A549 (cell line): ENCODE data around the gene VENTX. TPM values are rescaled to one million over a fixed set of nuclear protein-coding genes. Genes with fewer than 3 reads are reported as not detected.

Experiments used
- ATOH8 ChIP-seq: fragments of 250-450 bp; sonication (Bioruptor Pico); IDR thresholded peaks from 2 replicates; pipeline ENCODE4 v1.5.0; 2020; ENCODE audit warnings: low read depth, mild to moderate bottlenecking, moderate library complexity
- BHLHE40 ChIP-seq: IDR thresholded peaks from 2 replicates; pipeline ENCODE4 v1.6.1; 2012; ENCODE audit warnings: low read depth, low read length, inconsistent platforms
- CBX8 ChIP-seq: fragments of 200-600 bp; sonication (generic); IDR thresholded peaks from 2 replicates; pipeline ENCODE4 v1.6.1; 2016
- CEBPB ChIP-seq, 2 experiments: fragments of >200 bp in 1 of 2; sonication (Bioruptor Twin) in 1 of 2; formaldehyde crosslinking in 1 of 2; IDR thresholded peaks; 2 replicates each; pipeline ENCODE4 v1.6.1; 2012 to 2016
- CHD4 ChIP-seq: fragments of 200-600 bp; sonication (generic); IDR thresholded peaks from 2 replicates; pipeline ENCODE4 v1.6.1; 2016; ENCODE audit warnings: antibody characterized with exemption, mild to moderate bottlenecking, borderline replicate concordance
- EHMT2 ChIP-seq: fragments of 200-600 bp; sonication (generic); IDR thresholded peaks from 2 replicates; pipeline ENCODE4 v1.6.1; 2016; ENCODE audit warnings: antibody characterized with exemption, low read depth, mild to moderate bottlenecking, moderate library complexity
- ESRRA ChIP-seq: fragments of 150-350 bp; IDR thresholded peaks from 2 replicates; pipeline ENCODE4 v1.6.1; 2014; ENCODE audit warnings: mild to moderate bottlenecking, low read length, borderline replicate concordance
- FOSL2 ChIP-seq, 2 experiments: fragments of 450-650 bp in 1 of 2; fragments of >200 bp in 1 of 2; sonication (Bioruptor Twin) in 1 of 2; formaldehyde crosslinking; IDR thresholded peaks; 2 replicates each; pipeline versions ENCODE4 v1.5.0 to v1.6.1; 2016 to 2020; ENCODE audit warnings: mild to moderate bottlenecking in 1 of 2, moderate library complexity in 1 of 2
- FOXS1 ChIP-seq: fragments of 250-450 bp; sonication (Bioruptor Pico); IDR thresholded peaks from 2 replicates; pipeline ENCODE4 v1.5.0; 2020; ENCODE audit warnings: mild to moderate bottlenecking, moderate library complexity
- GATA3 ChIP-seq: IDR thresholded peaks from 2 replicates; pipeline ENCODE4 v1.6.1; 2012; ENCODE audit warnings: borderline replicate concordance
- HDAC2 ChIP-seq: fragments of 200-600 bp; sonication (generic); IDR thresholded peaks from 2 replicates; pipeline ENCODE4 v1.6.1; 2016
- HES2 ChIP-seq: fragments of >200 bp; sonication (Bioruptor Twin); formaldehyde crosslinking; IDR thresholded peaks from 2 replicates; pipeline ENCODE4 v1.6.1; 2016
- HOXB13 ChIP-seq: fragments of 250-450 bp; sonication (Bioruptor Pico); IDR thresholded peaks from 2 replicates; pipeline ENCODE4 v1.5.0; 2020; ENCODE audit warnings: low read depth, mild to moderate bottlenecking, moderate library complexity
- JUNB ChIP-seq: fragments of >200 bp; sonication (Bioruptor Twin); formaldehyde crosslinking; IDR thresholded peaks from 2 replicates; pipeline ENCODE4 v1.6.1; 2016
- KDM1A ChIP-seq: fragments of 200-600 bp; sonication (generic); IDR thresholded peaks from 2 replicates; pipeline ENCODE4 v1.6.1; 2016; ENCODE audit warnings: low read depth, mild to moderate bottlenecking
- KDM5A ChIP-seq: fragments of 200-600 bp; sonication (generic); IDR thresholded peaks from 2 replicates; pipeline ENCODE4 v1.6.1; 2016; ENCODE audit warnings: antibody characterized with exemption, mild to moderate bottlenecking
- MAFK ChIP-seq: fragments of 450-650 bp; IDR thresholded peaks from 2 replicates; pipeline ENCODE4 v1.6.1; 2014; ENCODE audit not compliant: partially characterized antibody
- MYC ChIP-seq: IDR thresholded peaks from 2 replicates; pipeline ENCODE4 v1.6.1; 2012; ENCODE audit warnings: mild to moderate bottlenecking, inconsistent platforms, low read length, improper control_type of control experiment, borderline replicate concordance
- PBX3 ChIP-seq: IDR thresholded peaks from 2 replicates; pipeline ENCODE4 v1.6.1; 2012
- POLR2A ChIP-seq: IDR thresholded peaks from 2 replicates; pipeline ENCODE4 v1.6.1; 2012; ENCODE audit warnings: mild to moderate bottlenecking, low read length
- POLR2AphosphoS2 ChIP-seq: conservative IDR thresholded peaks from 2 replicates; pipeline ENCODE4 v1.6.1; 2012; ENCODE audit warnings: low read length, improper control_type of control experiment, inconsistent platforms
- RARB ChIP-seq: fragments of 250-450 bp; sonication (Bioruptor Pico); IDR thresholded peaks from 2 replicates; pipeline ENCODE4 v1.8.0; 2021; ENCODE audit warnings: mild to moderate bottlenecking, moderate library complexity
- RCOR1 ChIP-seq: fragments of 150-350 bp; IDR thresholded peaks from 2 replicates; pipeline ENCODE4 v1.6.1; 2014; ENCODE audit warnings: antibody characterized with exemption, low read length, low read depth
- SREBF2 ChIP-seq: fragments of 450-650 bp; IDR thresholded peaks from 2 replicates; pipeline ENCODE4 v1.6.1; 2014; ENCODE audit warnings: mild to moderate bottlenecking, moderate library complexity
- TFCP2L1 ChIP-seq: fragments of 250-450 bp; sonication (Bioruptor Pico); IDR thresholded peaks from 2 replicates; pipeline ENCODE4 v1.5.0; 2021; ENCODE audit warnings: mild to moderate bottlenecking
- TP53 ChIP-seq: fragments of 250-450 bp; sonication (Bioruptor Pico); IDR thresholded peaks from 2 replicates; pipeline ENCODE4 v1.5.0; 2021; ENCODE audit warnings: mild to moderate bottlenecking, moderate library complexity
- ZNF302 ChIP-seq: fragments of 250-450 bp; sonication (Bioruptor Pico); IDR thresholded peaks from 2 replicates; pipeline ENCODE4 v1.9.0; 2021; ENCODE audit warnings: inconsistent platforms, mild to moderate bottlenecking, moderate library complexity
- polyA plus RNA-seq, 4 experiments: library from polyadenylated mRNA; depleted of rRNA in 3 of 4; stranded (reverse); fragments of >200 nt; fragmentation: RNase III in 1 of 4; extraction: RNeasy Plus Mini Kit Qiagen cat#74134 plus additional on column Dnase treatment in 1 of 4; gene quantifications; 2 replicates in 3 of 4; 3 replicates in 1 of 4; pipeline ENCODE4 v1.2.3, GENCODE V29; 2011 to 2017
- TF ChIP-seq, protein P1 (sequence below): IDR thresholded peaks from 2 replicates; pipeline ENCODE4 v1.6.1; 2012; ENCODE audit warnings: low read depth, borderline replicate concordance
- TF ChIP-seq, protein P2 (sequence below): fragments of >200 bp; sonication (Bioruptor Twin); formaldehyde crosslinking; IDR thresholded peaks from 3 replicates; pipeline ENCODE4 v1.5.1; 2016
- TF ChIP-seq, protein P3 (sequence below): fragments of >200 bp; sonication (Bioruptor Twin); formaldehyde crosslinking; IDR thresholded peaks from 3 replicates; pipeline ENCODE4 v1.6.1; 2016
- TF ChIP-seq, protein P4 (sequence below): fragments of 250-450 bp; sonication (Bioruptor Pico); IDR thresholded peaks from 2 replicates; pipeline ENCODE4 v1.5.0; 2021; ENCODE audit warnings: mild to moderate bottlenecking, moderate library complexity, borderline replicate concordance
- TF ChIP-seq, protein P5 (sequence below): fragments of 450-650 bp; IDR thresholded peaks from 2 replicates; pipeline ENCODE4 v1.6.1; 2014; ENCODE audit warnings: antibody characterized with exemption

Gene VENTX
- polyA plus RNA-seq, 2 of the 4 experiments (the other 2 are of a cell fraction) = not detected

- 0 out of 2 replicates have a peak, but pooled peaks have one; percentile 11 for TF ChIP-seq ATOH8 (CRISPR knock-in tag)
- TF ChIP-seq CHD4 = no peak
- TF ChIP-seq RCOR1 = no peak
- no peak for TF ChIP-seq TFCP2L1
- no peak for TF ChIP-seq SREBF2
- TF ChIP-seq BHLHE40 = no peak
- TF ChIP-seq, protein P1, sequence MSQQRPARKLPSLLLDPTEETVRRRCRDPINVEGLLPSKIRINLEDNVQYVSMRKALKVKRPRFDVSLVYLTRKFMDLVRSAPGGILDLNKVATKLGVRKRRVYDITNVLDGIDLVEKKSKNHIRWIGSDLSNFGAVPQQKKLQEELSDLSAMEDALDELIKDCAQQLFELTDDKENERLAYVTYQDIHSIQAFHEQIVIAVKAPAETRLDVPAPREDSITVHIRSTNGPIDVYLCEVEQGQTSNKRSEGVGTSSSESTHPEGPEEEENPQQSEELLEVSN = peak; percentile 74
- TF ChIP-seq MYC = peak; percentile 64; the same call in 1 of the 2 replicates
- peak; percentile 21; the same call in 1 of the 2 replicates for TF ChIP-seq GATA3
- TF ChIP-seq RARB (CRISPR knock-in tag) = no peak
- TF ChIP-seq KDM5A = no peak
- no peak for TF ChIP-seq POLR2AphosphoS2
- no peak for TF ChIP-seq ESRRA
- TF ChIP-seq MAFK = no peak
- TF ChIP-seq FOXS1 (CRISPR knock-in tag) = no peak
- TF ChIP-seq, protein P2, sequence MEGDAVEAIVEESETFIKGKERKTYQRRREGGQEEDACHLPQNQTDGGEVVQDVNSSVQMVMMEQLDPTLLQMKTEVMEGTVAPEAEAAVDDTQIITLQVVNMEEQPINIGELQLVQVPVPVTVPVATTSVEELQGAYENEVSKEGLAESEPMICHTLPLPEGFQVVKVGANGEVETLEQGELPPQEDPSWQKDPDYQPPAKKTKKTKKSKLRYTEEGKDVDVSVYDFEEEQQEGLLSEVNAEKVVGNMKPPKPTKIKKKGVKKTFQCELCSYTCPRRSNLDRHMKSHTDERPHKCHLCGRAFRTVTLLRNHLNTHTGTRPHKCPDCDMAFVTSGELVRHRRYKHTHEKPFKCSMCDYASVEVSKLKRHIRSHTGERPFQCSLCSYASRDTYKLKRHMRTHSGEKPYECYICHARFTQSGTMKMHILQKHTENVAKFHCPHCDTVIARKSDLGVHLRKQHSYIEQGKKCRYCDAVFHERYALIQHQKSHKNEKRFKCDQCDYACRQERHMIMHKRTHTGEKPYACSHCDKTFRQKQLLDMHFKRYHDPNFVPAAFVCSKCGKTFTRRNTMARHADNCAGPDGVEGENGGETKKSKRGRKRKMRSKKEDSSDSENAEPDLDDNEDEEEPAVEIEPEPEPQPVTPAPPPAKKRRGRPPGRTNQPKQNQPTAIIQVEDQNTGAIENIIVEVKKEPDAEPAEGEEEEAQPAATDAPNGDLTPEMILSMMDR = peak; percentile 66
- TF ChIP-seq, protein P3, sequence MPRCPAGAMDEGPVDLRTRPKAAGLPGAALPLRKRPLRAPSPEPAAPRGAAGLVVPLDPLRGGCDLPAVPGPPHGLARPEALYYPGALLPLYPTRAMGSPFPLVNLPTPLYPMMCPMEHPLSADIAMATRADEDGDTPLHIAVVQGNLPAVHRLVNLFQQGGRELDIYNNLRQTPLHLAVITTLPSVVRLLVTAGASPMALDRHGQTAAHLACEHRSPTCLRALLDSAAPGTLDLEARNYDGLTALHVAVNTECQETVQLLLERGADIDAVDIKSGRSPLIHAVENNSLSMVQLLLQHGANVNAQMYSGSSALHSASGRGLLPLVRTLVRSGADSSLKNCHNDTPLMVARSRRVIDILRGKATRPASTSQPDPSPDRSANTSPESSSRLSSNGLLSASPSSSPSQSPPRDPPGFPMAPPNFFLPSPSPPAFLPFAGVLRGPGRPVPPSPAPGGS = no peak
- 0 out of 2 replicates have a peak, but pooled peaks have one; percentile 25 for TF ChIP-seq HDAC2
- TF ChIP-seq CBX8 = no peak
- TF ChIP-seq, protein P4, sequence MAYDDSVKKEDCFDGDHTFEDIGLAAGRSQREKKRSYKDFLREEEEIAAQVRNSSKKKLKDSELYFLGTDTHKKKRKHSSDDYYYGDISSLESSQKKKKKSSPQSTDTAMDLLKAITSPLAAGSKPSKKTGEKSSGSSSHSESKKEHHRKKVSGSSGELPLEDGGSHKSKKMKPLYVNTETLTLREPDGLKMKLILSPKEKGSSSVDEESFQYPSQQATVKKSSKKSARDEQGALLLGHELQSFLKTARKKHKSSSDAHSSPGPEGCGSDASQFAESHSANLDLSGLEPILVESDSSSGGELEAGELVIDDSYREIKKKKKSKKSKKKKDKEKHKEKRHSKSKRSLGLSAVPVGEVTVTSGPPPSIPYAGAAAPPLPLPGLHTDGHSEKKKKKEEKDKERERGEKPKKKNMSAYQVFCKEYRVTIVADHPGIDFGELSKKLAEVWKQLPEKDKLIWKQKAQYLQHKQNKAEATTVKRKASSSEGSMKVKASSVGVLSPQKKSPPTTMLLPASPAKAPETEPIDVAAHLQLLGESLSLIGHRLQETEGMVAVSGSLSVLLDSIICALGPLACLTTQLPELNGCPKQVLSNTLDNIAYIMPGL (CRISPR knock-in tag) = no peak
- TF ChIP-seq, protein P5, sequence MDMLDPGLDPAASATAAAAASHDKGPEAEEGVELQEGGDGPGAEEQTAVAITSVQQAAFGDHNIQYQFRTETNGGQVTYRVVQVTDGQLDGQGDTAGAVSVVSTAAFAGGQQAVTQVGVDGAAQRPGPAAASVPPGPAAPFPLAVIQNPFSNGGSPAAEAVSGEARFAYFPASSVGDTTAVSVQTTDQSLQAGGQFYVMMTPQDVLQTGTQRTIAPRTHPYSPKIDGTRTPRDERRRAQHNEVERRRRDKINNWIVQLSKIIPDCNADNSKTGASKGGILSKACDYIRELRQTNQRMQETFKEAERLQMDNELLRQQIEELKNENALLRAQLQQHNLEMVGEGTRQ = no peak
- no peak for TF ChIP-seq KDM1A
- no peak for TF ChIP-seq ZNF302 (CRISPR knock-in tag)
- no peak for TF ChIP-seq PBX3
- TF ChIP-seq CEBPB (IDR thresholded peaks at IDR 0.05) = no peak
- TF ChIP-seq EHMT2 = no peak
- TF ChIP-seq TP53 (CRISPR knock-in tag) = no peak
- TF ChIP-seq HES2 = no peak
- peak; percentile 65; the same call in 1 of the 2 replicates for TF ChIP-seq HOXB13 (CRISPR knock-in tag)
- TF ChIP-seq JUNB = no peak
- peak; percentile 46 for TF ChIP-seq POLR2A
- TF ChIP-seq FOSL2 (IDR thresholded peaks at IDR 0.05) = no peak
- TF ChIP-seq FOSL2 (CRISPR knock-in tag; IDR thresholded peaks at IDR 0.05) = no peak
These were observed 19.9 kb downstream of the VENTX start (continued) for GRCh38 chr10:133257489-133258065.
